Measurements from ENCODE around the gene ARL5A.
"Not testable (repeated sequence)": the region's sequence is repeated elsewhere in the genome, so short reads cannot be mapped to it uniquely, and the experiment has no call there.

The ARL5A gene

DNA sequence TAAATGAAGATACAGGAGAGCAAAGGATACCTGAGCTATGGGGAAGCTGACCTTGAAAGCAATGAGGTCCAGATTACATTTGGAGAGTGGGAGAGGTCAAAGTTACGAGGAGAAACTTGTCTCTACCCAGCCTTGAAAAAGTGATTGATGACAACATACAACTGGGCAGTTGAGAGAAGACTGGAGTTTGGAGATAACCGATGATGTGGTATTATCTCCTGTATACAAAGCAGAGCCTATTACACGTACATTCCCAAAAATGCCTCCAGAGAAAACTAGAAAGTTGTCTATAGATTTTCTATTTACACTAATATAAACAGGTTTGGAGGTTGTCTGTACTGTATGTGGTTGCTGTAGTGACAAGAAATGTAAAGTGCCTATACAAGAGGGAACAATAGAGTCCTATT lies 28.3 kb downstream of the ARL5A start:
- in situ Hi-C loops (cut with MboI; ENCODE audit: low sequenced_read_pairs) = no loop called here

DNA sequence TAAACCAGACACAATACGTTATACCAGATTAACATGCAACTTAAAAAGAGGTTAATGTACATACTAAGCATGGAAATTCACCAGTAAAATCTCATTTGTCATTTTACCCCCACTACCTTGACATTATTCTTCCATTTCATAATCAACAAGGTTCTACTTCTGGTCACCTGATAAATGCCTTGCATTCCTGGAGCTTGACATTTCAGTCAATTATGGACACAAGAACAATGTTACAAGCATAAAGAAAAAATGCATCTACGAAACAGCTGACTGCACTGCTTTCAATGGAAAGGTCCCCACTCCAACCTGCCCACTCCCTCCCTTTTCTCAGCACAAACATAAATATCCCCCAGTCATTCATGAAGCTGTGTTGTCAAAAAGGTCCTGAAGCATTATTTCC lies 31.4 kb downstream of the ARL5A start:
- in situ Hi-C loops (cut with MboI; ENCODE audit: low sequenced_read_pairs) = no loop called here

DNA sequence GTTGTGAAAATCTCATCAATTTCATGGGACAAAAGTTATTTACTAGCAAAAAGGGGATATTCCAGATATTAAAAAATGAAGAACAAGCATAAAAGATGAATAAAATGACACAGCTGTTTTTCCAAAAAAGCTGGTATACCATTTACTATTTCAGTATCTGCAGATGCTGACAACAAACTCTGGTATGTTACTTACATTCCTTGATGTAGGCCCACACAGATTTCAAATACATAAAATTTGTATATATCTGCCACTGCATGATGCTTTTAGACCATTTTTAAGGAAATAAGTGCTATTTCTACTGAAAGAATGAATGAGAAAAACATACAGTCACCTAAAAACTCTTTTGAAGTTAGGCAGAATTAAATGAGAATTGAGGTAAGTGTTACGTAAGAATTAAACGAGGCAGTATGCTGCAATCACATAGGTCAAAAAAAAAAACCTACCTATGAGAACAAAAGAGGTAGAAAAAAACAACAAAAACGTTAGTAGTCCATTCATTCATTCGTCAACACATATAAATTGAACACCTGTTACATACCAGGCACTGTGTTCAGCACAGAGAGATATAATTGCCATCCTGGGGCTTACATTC lies 32.5 kb downstream of the ARL5A start:
- in situ Hi-C loops (cut with MboI; ENCODE audit: low sequenced_read_pairs) = no loop called here

DNA sequence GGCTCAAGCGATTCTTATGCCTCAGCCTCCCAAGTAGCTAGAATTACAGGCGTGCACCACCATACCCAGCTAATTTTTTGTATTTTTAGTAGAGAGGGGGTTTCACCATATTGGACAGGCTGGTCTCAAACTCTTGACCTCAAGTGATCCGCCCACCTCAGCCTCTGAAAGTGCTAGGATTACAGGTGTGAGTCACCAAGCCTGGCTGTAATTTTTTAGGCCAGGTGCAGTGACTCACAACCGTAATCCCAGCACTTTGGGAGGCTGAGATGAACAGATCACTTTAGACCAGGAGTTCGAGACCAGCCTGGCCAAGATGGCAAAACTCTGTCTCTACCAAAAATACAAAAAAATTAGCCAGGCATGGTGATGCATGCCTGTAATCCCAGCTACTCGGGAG lies 33.8 kb downstream of the ARL5A start:
- in situ Hi-C loops (cut with MboI; ENCODE audit: low sequenced_read_pairs) = not testable (repeated sequence)

DNA sequence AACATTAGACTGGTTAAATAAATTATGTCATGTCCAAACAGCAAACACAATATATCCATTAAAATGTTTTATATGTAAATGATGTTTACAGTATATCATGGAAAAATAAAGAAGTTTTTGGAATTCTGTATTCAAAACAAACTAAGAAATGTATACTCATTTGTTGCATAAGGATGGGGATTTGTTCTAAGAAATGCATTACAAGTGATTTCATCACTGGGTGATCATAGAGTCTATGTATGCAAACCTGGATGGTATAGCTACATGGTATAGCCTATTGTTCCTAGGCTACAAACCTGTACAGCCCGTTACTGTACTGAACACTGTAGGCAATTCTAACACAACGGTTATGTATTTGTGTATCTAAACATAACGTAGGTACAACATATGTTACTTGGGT lies 35.1 kb downstream of the ARL5A start:
- in situ Hi-C loops (cut with MboI; ENCODE audit: low sequenced_read_pairs) = no loop called here

DNA sequence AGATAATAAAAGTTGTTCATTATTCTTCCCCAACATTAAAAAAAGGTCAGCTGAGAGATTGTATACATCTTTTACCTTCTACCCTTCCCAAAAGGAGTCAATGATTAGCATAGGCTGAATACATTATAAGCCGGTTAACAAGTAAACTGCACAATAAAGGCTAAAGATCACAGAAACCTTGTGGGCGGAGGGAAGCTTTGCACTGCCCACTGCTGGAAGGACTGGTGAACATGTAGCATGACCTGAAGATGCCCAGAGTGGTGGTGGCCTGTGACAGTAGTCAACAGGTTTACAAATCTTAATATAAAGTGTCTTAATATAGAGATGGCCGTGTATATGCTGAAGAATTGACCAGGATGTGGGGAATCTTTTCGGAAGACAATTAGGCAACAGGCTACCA lies 35.6 kb downstream of the ARL5A start:
- in situ Hi-C loops (cut with MboI; ENCODE audit: low sequenced_read_pairs) = no loop called here

DNA sequence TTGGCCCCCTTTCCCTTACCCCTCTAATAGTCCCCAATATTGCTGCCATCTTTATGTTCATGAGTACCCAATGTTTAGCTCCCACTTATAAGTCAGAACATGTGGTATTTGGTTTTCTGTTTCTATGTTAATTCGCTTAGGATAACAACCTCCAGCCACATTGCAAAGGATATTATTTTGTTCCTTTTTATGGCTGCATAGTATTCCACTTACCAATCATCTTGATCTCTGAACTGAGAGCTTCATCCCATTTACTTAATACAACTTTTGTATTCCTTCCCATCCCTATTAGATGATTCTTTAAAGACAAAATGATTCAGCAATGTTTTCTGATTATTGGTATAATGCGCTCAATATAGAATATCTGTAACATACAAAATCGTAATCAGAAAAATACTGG lies 36.7 kb downstream of the ARL5A start:
- in situ Hi-C loops (cut with MboI; ENCODE audit: low sequenced_read_pairs) = no loop called here

DNA sequence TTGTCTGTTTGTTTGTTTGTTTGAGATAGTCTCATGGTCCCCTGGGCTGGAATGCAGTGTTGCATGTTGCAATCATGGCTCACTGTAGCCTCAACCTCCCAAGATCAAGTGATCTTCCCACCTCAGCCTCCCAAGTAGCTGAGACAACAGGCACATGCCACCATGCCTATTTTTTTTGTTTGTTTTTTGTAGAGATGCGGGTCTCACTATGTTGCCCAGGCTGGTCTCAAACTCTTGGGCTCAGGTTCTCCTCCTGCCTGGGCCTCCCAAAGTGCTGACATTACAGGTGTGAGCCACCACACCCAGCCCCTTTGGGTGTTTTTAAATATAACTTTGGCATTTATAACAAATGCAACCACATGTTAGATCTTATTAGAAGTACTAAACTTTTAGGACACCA lies 37.5 kb downstream of the ARL5A start:
- in situ Hi-C loops (cut with MboI; ENCODE audit: low sequenced_read_pairs) = no loop called here

DNA sequence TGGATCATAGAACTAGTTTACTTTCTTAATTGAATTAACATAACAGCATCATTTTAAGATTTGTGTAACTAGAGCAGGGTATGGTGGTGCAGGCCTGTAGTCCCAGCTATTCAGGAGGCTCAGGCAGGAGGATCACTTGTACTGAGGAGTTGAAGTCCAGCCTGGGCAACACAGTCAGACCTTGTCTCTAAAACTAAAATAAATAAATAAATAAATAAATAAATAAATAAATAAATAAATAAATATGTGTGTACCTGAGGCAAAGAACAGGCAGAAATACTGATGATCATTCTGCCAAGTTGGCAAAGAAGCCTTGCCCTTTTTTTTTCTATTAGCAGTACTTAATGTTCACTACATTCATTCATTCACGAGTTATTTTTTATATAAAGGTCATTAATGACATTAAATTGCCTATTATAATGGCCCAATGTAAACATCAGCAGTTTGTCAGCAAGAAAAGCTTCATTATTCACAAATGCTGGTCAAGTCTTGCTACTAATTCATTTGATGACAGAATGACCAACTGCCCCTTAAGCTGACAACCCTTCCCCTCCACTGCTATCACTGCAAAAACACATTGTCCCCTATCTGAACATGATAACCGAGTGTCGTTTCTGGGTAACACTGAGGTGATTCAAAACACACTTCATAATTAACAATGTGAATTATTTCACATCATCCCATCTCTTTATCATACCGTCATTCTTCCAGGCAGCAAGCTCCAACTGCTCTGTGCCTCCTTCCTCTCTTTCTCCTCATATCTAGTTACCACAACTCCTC lies 39.0 kb downstream of the ARL5A start:
- in situ Hi-C loops (cut with MboI; ENCODE audit: low sequenced_read_pairs) = no loop called here

DNA sequence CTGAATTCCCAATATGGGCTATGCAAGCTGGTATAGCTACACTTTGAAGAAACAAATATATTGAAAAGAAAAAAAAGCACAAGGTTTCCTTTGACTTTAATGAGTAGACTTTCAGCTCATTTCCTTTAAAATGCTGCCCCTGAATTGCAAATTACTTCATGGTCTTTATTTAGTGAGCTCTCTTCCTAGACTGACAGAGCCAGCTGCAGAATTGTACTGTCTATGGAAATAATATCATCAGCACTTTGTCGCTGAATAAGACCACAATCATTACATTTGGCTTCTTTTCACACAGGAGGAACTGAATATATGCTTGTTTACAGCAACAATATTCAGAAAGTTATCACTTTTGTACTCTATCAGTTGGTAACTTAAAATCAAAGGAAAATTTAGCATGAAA lies 41.7 kb downstream of the ARL5A start:
- in situ Hi-C loops (cut with MboI; ENCODE audit: low sequenced_read_pairs) = no loop called here

DNA sequence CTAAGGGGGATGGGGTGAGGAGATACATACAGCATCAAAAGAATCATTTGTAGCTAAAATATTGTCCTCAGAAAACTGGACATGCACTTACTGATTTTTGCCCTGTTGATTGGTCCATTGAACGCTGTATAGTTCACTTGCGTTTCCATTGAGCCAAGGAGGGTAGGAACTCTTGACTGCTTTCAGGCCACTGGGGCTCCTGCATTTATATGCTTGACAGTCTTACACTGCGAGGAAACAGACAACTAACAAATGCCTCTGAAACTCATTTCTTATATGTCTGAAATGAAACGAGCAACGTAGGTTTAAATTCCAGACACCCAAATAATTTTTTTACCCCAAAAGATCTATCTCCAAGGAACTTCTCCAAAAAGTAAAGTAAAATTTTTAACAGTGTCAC lies 42.1 kb downstream of the ARL5A start:
- in situ Hi-C loops (cut with MboI; ENCODE audit: low sequenced_read_pairs) = no loop called here

DNA sequence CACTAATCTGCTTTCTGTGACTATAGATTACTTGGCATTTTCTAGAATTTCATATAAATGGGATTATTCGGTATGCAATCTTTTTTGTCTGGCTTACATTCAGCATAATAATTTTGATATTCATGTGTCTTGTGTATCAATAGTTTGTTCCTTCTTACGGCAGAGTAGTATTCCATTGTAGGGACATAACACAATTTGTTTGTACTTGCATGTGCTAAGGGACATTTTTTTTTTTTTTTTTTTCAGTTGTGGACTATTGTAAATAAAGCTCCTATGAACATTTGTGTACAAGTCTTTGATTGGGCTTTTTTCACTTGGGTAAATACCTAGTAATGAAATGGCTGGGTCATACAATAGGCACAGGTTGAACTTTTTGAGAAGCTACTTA lies 45.1 kb downstream of the ARL5A start:
- in situ Hi-C loops (cut with MboI; ENCODE audit: low sequenced_read_pairs) = no loop called here

DNA sequence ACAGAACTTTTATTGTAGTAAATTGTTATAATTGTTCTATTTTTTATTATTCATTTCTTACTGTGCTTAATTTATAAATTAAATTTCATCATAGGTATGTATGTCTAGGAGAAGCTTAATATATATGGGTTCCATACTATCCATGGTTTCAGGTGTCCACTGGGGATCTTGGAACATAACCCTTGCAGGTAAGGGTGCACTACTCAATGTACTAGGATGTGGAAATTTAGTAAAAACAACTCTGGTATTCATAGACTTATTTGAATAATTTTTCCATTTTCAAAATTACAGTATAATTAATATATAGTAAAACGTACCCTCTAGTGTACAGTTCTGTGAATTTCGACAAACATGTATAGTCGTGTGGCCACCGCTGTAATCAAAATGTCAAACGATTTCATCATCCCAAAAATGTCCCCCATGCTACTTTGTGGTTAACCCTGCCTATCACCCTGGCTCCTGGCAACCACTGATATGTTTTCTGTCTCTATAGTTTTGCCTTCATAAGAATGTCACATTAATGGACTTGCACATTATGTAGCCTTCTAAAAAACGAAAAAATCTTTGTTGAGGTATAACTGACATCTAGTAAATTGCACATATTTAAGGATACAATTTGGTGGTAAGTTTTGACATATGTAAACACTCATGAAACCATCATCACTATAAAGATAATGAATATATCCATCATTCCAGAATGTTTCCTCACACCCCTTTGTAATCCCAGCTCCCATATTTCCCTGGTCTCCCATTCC lies 45.7 kb downstream of the ARL5A start:
- in situ Hi-C loops (cut with MboI; ENCODE audit: low sequenced_read_pairs) = no loop called here

DNA sequence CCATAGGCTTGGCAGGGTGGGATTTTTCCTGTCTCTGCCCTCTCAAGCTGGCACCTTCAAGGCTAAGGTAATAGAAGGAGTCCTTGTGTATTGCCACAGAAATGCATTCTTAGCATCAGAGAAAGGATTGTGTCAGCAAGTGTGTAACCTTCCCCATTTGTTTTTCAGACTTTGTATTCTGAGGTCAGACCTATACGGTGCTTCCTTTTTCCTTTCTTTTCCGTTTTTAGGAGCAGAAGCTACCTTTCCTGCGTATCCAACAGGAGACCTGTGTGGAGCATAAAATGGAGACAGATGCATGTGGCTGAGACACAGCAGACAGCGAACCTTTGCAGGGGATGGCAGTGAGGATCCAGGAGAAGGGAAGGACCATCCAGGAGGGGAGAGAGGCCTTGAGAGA lies 46.6 kb downstream of the ARL5A start:
- in situ Hi-C loops (cut with MboI; ENCODE audit: low sequenced_read_pairs) = no loop called here

DNA sequence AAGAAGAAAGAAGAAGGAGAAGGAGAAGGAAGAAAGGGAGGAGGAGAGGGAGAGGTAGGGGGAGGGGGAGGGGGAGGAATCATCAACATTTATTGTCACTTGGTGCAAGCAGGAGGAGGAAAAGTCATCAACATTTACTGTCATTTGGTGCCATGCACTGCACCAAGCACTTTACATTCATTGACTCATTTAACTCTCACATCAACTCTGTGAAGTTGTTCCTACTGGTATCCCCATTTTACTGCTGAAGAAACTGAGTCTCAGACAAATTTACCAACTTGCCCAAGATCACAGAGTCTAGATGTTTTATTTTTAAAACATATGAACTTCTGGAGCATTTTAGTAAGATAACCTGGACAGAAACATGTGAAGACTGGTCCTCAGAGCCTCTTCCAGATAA lies 47.3 kb downstream of the ARL5A start:
- in situ Hi-C loops (cut with MboI; ENCODE audit: low sequenced_read_pairs) = no loop called here

DNA sequence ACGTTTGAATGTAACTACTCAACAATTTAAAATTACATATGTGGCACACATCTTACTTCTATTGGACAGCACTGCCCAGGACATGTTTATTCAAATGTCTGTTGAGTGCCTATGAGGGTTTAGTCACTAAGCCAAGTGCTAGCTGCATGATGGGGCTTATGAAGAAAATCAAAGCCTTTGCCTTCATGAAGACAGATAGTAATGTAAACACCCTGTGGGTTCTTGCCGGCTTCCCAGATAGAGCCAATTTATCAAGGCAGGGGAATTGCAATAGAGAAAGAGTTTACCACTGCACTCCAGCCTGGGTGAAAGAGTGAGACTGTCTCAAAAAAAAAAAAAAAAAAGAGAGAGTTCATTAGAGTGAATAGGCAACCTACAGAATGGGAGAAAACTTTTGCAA lies 50.3 kb downstream of the ARL5A start:
- in situ Hi-C loops (cut with MboI; ENCODE audit: low sequenced_read_pairs) = no loop called here

DNA sequence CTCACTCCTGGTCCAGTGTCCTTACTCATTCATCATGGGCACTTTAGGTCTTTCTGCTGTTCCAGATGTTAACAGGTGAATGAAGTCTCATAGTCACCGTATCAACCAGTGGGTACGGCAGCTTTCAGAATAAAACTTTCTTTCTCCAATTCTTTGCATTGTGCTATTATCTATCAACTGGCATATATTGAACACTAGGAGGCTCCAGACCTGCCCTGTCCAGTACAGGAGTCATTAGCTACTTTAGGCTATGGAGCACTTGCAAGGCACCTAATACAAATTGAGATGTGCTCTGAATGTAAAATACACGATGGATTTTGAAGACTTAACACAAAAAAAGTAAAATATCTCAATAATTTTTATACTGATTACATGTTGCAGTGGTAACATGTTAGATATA lies 50.7 kb downstream of the ARL5A start:
- in situ Hi-C loops (cut with MboI; ENCODE audit: low sequenced_read_pairs) = no loop called here

DNA sequence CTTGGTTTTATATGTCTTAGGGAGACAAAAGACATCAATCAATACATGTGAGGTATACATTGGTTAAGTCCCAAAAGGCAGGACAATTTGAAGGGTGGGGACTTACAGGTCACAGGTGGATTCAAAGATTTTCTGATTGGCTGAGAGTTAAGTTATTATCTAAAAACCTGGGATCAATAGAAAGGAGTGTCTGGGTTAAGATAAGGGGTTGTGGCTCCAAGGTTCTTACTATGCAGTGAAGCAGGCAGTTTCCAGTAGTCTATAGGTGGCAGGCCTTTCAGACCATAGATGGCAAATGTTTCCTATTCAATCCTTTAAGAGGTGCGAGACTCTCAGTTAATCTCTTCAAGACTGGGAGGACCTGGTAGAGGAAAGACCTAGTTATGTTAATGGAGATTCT lies 51.9 kb downstream of the ARL5A start:
- in situ Hi-C loops (cut with MboI; ENCODE audit: low sequenced_read_pairs) = no loop called here

DNA sequence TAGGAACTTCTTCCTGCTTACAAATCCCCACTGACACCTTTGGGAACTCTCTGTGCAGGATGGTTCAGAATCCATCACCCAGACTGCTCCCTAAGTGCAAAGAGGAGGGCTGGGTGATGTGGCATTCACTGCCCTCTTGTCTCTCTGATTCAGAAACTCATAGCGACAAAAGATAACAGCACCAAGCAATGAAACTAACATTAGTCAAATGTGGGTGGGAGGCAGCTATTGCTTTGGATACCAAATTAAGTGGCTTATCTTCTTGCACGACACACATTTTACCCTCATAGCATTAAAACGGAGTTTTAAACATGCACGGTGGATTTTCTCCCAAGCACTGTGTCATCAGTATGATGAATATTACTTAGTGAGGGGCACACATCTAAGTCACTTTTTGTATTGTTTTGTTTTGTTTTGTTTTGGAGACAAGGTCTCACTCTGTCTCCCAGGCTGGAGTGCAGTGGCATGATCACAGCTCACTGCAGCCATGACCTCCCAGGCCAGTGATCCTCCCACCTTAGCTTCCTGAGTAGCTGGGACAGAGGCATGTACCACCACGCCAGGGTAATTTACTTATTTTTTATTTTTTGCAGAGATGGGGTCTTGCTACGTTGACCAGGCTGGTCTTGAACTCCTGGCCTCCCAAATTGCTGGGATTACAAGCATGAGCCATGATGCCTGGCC lies 53.0 kb downstream of the ARL5A start:
- in situ Hi-C loops (cut with MboI; ENCODE audit: low sequenced_read_pairs) = no loop called here

DNA sequence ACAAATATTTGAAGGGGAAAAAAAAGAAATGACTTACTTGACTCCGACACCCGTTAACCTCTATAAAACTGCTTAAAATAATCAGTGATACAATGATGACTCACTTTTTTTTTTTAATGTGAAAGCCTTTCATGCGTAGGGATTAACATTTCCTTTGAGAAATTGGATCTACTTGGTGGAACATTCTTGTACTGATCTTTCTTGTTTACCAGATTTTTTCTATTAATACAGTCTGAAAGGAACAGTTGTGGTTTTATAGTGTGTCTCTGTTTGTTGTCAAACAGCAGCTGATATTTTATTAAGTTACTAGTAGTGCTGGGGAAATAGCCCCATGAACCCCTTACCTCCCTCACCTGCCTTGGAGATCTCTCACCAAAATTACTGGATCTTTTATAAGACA lies 53.7 kb downstream of the ARL5A start:
- in situ Hi-C loops (cut with MboI; ENCODE audit: low sequenced_read_pairs) = no loop called here

DNA sequence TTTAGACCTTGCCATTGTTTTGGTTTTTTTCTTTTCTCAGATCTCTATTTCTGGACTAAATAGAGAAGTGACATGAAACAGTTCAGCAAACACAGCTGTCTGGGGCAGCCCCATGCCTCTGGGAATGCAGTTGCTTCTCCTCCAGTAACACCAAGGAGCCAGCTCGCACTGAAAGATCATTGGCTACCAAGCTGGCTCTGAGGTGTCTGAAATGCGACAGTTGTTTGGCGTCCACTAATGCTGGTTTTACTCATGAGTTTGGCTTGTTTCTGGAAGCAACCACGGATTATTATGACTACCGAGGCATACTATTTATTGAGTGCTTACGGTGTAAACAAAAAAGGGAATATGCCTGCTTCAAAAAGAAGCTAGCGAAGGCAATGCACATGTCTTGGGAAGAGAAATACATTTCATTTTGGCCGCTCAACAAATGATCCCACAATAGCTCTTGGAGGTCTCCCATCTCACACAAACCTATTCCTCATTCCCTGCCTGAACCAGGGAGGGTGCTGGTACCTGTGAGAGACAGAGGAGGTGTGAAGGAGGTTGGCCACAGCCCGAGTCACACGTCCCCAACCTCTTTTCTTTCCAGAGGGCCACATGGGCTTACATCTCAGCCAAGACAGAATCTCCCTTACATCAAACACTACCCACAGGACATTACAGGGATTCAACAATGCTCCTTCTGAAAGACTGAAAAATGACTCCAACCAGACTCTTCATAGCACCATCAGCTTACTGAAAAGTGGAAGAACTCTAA lies 56.4 kb downstream of the ARL5A start:
- in situ Hi-C loops (cut with MboI; ENCODE audit: low sequenced_read_pairs) = no loop called here
